Inflammatory macrophage treated with lipopolysaccharide for 4 hours (primary cell): Measurements from ENCODE around the gene DCDC2C.

Source experiments
- DNase-seq: peaks from one replicate; pipeline ENCODE4 v3.0.0-alpha.2; 2020

The DCDC2C gene

DNA sequence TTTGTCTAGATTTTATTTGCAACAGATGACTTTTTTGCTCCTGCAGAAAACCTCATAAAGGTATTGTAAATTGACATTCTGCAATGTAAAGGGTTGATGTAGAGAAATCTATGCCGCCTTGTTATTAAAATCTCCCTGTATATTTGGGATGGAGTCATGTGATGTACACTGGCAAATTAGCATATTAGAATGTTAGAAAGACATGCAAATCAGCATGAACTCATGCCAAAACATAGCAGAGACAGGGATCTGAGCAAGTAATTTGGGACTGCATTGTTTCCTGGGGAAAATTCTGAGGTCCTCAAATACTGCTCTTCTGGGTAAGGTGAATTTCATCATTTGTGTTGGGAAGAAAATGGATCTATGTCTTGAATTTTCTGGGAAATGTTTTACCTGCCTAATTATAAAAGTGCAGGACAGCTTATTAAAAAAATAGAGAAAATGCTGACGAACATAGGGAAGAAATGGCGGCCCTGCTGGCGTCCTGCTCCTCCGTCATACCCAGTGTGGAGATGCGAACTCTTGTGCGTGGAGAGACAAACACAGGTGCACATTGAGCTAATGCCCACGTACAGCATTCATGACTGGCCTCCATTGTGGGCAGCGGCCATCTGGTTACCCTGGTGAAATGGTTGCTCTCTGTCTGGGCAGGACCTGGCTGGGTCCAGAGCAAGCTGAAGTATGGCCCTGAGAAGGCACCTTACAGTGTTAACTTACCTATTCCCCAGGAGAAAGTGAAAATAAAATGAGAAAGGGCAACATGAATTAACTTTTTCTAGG, 29.1 kb upstream of the DCDC2C start:
- no peak for DNase-seq

DNA sequence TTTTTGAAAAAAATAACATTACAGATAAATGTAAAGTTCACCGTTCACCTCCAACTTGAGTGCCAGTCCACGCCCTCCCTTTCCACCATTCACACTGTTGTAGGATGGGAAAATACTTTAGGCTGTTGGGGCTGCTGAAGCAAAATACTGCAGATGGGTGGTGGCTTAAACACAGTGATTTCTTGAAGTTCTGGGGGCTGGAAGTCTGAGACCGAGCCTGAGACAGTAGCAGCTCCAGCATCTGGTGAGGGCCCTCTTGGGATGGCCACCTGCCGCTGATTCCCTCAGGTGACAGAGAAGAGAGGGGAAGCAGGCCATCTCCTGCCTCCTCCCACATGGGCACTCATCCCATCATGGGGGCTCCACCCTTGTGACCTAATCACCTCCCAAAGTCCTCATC, 27.7 kb upstream of the DCDC2C start:
- no peak for DNase-seq

DNA sequence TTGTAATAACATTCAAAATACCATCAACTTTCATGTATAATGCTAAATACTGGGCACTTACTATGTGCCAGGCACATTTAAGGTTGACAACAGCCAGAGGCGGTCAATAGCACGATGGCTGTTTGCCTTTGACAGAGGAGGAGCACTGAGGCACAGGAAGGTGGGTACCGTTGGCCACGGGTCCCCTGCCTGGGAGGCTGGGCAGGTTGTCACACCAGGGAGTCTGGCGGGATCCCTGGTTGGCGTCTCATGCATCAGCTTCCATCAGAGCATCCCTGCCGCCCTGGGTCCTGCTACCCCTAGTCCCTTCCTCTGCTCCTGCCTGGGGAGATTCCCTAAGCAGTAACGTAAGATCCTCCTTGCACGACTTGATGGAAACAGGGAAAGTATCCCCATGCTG, 25.9 kb upstream of the DCDC2C start:
- no peak for DNase-seq

DNA sequence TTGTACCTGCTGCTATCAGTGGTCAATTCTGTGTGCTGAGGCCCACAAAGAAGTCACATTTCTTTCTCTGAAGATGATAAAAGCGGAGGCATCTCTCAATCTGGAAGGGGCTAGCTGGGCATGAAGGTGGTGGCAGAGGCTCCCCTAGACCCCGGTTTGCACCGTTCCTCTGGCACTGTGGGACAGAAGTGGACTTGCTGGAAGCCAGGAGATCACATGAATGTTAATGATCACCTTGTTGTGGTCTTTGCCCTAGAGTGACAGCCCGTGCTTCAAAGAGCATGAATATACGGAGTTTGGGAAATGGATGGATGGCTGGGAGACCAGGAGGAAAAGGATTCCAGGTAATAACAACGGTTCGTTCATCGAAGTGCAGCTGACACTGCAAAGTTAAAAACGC, 25.2 kb upstream of the DCDC2C start:
- DNase-seq = no peak

GRCh38 chr2:3679180-3679579, 24.2 kb upstream of the DCDC2C start:
- DNase-seq = no peak

DNA sequence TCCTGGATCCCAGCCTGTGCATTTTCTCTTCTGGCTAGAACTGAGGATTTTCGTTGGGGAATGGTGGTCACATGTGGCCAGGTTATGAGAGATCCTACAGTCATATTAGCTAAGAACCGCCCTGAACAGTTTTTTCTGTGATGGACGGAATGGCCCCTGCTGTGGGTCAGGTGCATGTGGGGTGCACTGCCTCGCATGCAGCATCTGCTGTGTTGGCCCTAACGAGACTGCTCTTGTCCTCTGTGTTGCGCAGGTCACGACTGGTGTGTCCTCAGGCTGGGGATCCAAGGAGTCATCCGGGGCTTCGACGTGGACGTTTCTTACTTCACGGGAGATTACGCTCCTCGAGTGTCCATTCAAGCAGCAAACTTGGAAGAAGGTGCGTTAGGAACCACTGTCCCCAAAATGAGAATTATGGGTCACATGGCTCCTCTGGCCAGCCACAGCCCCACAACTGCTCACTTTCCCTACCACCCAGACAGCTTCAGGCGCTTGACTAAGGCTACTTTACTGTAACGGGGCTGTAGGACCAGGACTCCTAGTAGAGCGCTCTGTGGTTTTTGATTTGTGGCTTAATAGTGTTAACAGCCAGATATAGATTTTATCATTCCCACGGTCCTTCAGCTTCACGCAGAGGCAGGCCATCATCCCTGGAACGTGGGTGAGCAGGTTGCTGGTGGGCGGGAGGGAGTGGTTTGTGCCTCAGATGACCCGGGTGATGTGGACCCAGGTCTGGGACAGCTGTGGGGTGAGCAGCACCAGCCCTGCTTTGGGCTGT, 23.6 kb upstream of the DCDC2C start:
- no peak for DNase-seq

DNA sequence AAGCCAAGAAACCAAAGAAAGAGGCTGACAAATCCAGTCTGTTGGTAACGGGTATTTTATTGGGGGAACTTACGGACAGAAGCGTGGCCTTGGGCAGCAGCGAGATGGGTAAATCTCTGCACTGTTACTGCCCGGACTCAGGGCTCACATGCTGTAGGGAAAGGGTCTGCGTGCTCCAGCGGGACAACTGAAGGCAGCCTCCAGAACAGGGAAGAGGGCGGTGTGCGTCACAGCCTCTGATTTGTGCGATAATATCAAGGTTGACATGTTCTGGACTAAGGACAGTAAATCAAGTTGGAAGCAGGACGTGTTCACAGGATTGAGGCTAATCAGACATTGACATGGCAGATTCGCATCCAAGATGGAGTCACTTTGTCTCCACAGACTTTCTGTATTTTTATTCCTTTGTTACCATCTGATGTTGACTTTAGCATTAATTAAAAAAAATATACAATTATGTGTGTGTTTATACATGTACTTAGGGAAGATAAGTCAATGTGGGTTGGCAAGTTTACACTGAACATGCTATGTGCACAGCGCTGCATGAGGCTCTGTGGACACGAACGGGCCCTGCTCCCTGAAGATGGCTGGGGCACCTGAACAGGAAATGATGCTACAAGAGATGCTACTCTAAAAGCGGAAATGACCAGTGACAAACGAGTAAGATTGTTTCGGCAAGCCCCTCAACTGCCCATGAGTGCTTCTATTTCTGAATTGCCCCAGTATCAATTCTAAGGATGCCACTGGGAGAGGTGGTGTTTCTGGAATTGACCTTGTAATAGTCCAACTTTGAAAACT, 22.6 kb upstream of the DCDC2C start:
- no peak for DNase-seq

- no peak for DNase-seq
Measured at GRCh38 chr2:3681625-3682024, 21.8 kb upstream of the DCDC2C start.

DNA sequence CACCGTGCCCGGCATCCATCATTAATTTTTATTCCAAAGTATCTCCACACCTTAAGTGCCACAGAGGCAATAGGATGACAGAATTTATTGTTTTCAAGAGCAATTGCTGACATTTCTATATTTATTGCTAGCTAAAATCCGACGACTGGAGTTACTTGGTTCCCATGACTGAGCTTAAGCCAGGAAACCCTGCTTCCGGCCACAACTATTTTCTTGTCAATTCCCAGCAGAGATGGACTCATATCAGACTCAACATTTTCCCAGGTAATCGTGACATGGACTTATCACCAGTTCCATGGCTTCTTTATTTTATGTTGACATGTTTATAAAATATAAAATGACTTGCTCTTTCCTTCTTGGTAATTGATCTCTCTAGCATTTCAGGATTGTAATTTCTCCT, 20.6 kb upstream of the DCDC2C start:
- DNase-seq = no peak

GRCh38 chr2:3683748-3684454, 19.5 kb upstream of the DCDC2C start:
- no peak for DNase-seq

DNA sequence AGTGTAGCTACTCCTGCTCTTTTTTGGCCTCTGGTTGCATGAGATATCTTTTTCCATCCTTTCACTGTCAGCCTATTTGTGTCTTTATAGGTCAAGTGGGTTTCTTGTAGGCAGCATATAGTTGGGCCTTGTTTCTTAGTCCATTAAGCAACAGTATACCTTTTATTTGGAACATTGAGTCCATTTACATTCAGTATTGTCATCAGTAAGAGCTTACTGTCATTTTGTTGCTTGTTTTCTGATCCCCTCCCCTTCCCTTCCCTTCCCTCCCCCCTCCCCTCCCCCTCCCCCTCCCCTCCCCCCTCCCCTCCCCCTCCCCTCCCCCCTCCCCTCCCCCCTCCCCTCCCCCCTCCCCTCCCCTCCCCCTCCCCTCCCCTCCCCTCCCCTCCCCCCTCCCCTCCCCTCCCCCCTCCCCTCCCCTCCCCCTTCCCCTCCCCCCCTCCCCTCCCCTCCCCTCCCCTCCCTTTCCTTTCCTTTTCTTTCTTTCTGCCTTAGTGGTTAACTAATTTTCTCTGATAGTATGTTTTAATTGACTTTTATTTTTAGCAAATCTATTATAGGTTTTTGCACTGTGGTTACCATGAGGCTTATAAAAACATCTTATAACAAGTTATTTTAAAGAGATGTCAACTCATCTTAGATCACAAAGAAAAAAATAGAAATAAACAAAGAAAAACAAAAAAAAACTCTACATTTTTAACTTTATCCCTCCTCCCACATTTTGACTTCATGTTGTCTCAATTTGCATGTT, 13.2 kb upstream of the DCDC2C start:
- no peak for DNase-seq

- DNase-seq = no peak
Measured at GRCh38 chr2:3692375-3692774, 11.0 kb upstream of the DCDC2C start.

DNA sequence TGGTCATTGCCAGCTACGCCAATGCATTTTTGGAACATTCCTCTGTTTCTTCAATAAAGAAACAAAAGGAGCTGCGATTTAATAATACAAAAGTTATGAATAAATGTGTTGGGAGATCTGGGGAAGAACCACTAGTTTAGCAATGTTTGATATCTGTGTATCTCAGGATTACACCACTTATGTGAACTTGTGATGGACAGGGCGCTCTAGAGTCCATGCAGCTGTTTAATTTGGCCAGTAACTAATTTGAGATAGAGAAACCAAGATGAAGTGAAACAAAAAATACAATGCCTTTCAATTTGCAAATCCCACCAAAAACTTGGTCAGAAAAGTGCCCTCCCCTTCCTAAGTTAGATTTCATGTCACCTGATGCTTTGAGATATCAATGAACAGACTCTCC, 6.8 kb upstream of the DCDC2C start:
- DNase-seq = no peak

- no peak for DNase-seq
Measured at GRCh38 chr2:3701071-3701470, 2.3 kb upstream of the DCDC2C start.

- no peak for DNase-seq
Measured at GRCh38 chr2:3703757-3704355, 481 bp downstream of the DCDC2C start.

DNA sequence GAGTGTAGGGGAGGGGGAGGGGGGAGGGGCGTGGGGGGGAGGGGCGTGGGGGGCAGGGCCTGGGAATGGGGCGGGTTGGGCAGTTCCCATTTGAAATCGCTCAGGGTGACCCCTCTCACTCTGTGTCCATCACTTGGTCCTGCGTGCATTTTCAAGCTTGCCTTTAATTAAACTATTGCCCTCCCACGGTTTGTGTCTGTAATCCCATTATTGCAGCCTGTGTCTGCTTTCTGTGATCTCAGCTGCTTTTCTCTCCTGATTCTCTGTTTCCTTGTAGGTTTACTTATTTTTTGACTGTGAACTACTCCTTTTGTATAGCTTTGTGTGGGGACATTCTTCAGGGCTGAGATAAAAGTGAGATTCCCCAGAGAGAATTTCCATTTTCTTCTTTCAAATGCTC, 1.3 kb downstream of the DCDC2C start:
- no peak for DNase-seq

- DNase-seq = no peak
Measured at GRCh38 chr2:3705782-3706181, 2.4 kb downstream of the DCDC2C start.

- no peak for DNase-seq
Measured at GRCh38 chr2:3706892-3707291, 3.5 kb downstream of the DCDC2C start.

DNA sequence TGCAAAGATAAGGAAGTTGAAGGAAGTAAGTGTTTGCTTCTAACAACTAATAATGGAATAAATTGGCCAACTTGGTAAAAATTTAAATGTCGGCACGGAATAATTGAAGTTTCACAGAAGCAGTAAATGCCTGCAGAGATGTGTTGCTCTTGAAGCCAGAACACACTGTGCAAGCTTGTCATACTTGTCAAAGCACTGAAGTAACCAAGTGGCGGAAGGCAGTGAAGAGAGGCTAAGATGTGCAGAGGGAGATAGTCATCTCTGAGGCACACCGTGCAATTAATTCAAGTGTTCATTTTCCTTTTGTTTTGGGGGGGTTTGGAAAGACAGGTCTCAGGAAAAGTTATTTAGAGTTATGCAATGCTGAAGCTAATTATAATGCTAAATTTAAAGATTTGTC, 5.2 kb downstream of the DCDC2C start:
- DNase-seq = no peak

DNA sequence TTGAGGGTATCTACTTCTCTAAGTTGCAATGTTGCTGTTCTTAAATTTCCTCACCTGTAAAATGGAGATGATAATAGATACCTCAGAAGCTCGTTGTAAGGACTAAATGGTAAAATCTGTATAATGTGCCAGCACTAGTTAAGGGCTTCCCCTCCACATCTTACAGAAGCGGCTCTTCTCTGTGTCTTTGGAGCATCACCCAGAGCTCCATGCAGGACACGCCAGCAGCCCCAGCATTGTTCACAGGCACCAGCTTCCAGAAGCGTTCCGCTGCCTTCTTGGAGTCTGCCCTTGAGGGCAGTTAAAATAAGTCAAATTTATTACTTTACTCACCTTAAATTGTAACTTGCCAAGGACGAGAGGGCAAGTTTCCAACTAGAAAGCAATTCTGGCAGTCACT, 5.8 kb downstream of the DCDC2C start:
- no peak for DNase-seq

GRCh38 chr2:3712424-3712823, 9.0 kb downstream of the DCDC2C start:
- no peak for DNase-seq
